KMS-11 (cell line): ENCODE results near the gene MCM7.

Experiments used
- H2AFZ ChIP-seq: fragments of 200-600 bp; sonication (generic); 2 replicates; pipeline ENCODE4 v1.6.1; 2016; ENCODE audit warnings: antibody characterized with exemption, mixed run types, low read depth
- H3K27ac ChIP-seq: fragments of 200-600 bp; sonication (generic); 2 replicates; pipeline ENCODE4 v1.6.1; 2016; ENCODE audit warnings: mild to moderate bottlenecking, mixed run types
- H3K27me3 ChIP-seq: fragments of 200-600 bp; sonication (generic); 2 replicates; pipeline ENCODE4 v1.6.1; 2017; ENCODE audit warnings: mild to moderate bottlenecking, low read depth, mixed run types, moderate library complexity; ENCODE audit not compliant: insufficient read depth
- H3K36me3 ChIP-seq: fragments of 200-600 bp; sonication (generic); 2 replicates; pipeline ENCODE4 v1.6.1; 2017; ENCODE audit warnings: mild to moderate bottlenecking, mixed run types; ENCODE audit not compliant: insufficient read depth
- H3K4me1 ChIP-seq: fragments of 200-600 bp; sonication (generic); 2 replicates; pipeline ENCODE4 v1.6.1; 2016; ENCODE audit warnings: mild to moderate bottlenecking, low read depth, mixed run types; ENCODE audit not compliant: poor library complexity, severe bottlenecking
- H3K4me2 ChIP-seq: fragments of 200-600 bp; sonication (generic); 2 replicates; pipeline ENCODE4 v1.7.0; 2016; ENCODE audit warnings: mild to moderate bottlenecking, mixed run types
- H3K4me3 ChIP-seq: fragments of 200-600 bp; sonication (generic); IDR thresholded peaks from 2 replicates; pipeline ENCODE4 v1.6.1; 2017; ENCODE audit warnings: low read depth, low read length, mixed read lengths; ENCODE audit not compliant: insufficient read depth
- H3K79me2 ChIP-seq: fragments of 200-600 bp; sonication (generic); 2 replicates; pipeline ENCODE4 v1.6.1; 2016; ENCODE audit warnings: low read depth, mixed run types; ENCODE audit not compliant: insufficient read depth
- H3K9ac ChIP-seq: fragments of 200-600 bp; sonication (generic); 2 replicates; pipeline ENCODE4 v1.6.1; 2016; ENCODE audit warnings: mild to moderate bottlenecking, mixed run types
- H4K20me1 ChIP-seq: fragments of 200-600 bp; sonication (generic); 2 replicates; pipeline ENCODE4 v1.6.1; 2016; ENCODE audit warnings: mild to moderate bottlenecking, mixed run types; ENCODE audit not compliant: insufficient read depth
- TF ChIP-seq, protein P1 (sequence below): fragments of 200-600 bp; sonication (generic); conservative IDR thresholded peaks from 2 replicates; pipeline ENCODE4 v1.6.1; 2017; ENCODE audit warnings: low read depth, mild to moderate bottlenecking, antibody characterized with exemption, low read length, moderate library complexity, mixed read lengths

Gene MCM7

DNA sequence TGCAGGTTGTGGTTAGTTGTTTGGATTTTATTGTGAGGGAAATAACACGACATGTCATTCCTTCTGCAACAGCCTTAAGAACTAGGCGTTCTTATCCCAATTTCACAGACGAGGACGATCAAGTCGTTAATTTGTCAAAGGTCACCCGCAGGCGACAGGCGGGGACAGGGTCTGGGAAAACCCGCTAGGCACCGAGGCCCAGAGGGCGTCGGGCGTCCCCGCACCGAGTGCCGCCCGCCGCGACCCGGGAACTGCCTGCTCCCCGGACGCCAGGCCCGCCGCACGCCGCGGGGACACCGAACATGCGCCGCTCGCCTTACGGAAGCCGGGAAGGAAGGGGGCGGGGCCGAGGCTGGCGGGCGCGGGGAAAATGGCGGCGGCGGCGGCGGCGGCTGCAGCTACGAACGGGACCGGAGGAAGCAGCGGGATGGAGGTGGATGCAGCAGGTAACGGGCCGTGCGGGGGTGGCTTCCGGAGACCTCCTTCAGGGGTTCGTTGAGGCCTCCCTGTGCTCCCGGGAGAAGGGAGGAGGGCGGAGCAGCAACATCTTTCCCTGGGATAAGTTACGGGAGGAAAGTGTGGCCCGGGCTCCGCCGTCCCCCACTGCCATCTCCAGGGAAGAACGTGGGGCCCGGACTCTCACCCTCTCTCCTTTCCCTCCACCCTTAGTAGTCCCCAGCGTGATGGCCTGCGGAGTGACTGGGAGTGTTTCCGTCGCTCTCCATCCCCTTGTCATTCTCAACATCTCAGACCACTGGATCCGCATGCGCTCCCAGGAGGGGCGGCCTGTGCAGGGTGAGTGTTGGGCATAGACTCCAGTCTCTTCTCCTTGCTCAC is 12.4 kb downstream of the MCM7 start, which contains the start of gene COPS6:
TSS of gene COPS6 (plus strand) at position 349 of the 837 bp plus-strand sequence. CDS start at position 371, 22 bp downstream.
- peaks cover 22% of the 10 kb centered on the region; the same call in 1 of the 2 replicates for H3K36me3 ChIP-seq
- no peaks in the 10 kb centered on the region for H4K20me1 ChIP-seq
- H3K27ac ChIP-seq = peak within 1 kb of the TSS; percentile 60
- H3K4me1 ChIP-seq = peaks cover 18% of the 10 kb centered on the region
- peak within 1 kb of the TSS; percentile 20 for H3K4me3 ChIP-seq
- H2AFZ ChIP-seq = peak within 1 kb of the TSS; percentile 83
- H3K27me3 ChIP-seq = no peaks in the 10 kb centered on the region; the same call in 1 of the 2 replicates
- peak within 1 kb of the TSS; percentile 97 for H3K4me2 ChIP-seq
- H3K9ac ChIP-seq = peak within 1 kb of the TSS; percentile 67
- peaks cover 12% of the 10 kb centered on the region; the same call in 1 of the 2 replicates for H3K79me2 ChIP-seq
- TF ChIP-seq, protein P1, sequence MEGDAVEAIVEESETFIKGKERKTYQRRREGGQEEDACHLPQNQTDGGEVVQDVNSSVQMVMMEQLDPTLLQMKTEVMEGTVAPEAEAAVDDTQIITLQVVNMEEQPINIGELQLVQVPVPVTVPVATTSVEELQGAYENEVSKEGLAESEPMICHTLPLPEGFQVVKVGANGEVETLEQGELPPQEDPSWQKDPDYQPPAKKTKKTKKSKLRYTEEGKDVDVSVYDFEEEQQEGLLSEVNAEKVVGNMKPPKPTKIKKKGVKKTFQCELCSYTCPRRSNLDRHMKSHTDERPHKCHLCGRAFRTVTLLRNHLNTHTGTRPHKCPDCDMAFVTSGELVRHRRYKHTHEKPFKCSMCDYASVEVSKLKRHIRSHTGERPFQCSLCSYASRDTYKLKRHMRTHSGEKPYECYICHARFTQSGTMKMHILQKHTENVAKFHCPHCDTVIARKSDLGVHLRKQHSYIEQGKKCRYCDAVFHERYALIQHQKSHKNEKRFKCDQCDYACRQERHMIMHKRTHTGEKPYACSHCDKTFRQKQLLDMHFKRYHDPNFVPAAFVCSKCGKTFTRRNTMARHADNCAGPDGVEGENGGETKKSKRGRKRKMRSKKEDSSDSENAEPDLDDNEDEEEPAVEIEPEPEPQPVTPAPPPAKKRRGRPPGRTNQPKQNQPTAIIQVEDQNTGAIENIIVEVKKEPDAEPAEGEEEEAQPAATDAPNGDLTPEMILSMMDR = no peak

- Histone ChIP-seq H3K36me3 (peaks cover 17% of the 10 kb centered on the region; the same call in 1 of the 2 replicates), H3K27me3 (no peaks in the 10 kb centered on the region; the same call in 1 of the 2 replicates), H4K20me1 (no peaks in the 10 kb centered on the region), H3K79me2 (peaks cover 12% of the 10 kb centered on the region; the same call in 1 of the 2 replicates), H2AFZ (peak overlapping the region; percentile 83), H3K4me3 (peak overlapping the region; percentile 11), H3K4me2 (peak overlapping the region; percentile 97), H3K27ac (peak overlapping the region; percentile 60), H3K4me1 (peaks cover 24% of the 10 kb centered on the region), H3K9ac (peak overlapping the region; percentile 67)
- TF ChIP-seq, protein P1 = no peak
Measured at GRCh38 chr7:100088095-100088620, 13.0 kb downstream of the MCM7 start.

DNA sequence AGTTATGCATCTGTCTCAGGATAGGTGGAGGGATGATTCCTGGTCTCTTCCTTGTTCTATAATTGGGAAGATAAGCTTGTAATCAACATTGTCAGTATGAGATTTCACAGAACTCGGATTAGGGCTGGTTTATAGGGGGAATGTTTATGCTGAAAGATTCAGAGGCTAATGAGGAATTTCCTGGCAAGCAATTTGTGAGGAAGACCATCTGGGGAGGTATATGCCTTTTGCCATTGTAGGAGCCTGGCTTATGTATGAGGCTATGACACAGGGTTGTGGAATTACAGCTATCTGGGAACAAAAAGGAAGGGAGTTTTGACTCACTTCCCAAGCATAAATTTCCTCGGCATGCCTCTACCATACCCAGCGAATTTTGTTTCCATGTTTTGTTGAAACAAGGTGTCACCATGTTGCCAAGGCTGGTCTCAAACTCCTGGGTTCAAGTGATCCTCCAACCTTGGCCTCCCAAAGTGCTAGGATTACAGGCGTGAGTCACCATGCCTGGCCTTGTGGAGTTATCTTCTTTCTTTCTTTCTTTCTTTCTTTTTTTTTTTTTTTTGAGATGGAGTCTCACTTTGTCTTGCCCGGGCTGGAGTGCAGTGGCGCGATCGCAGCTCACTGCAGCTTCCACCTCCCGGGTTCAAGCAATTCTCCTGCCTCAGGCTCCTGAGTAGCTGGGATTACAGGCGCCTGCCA is 14.0 kb downstream of the MCM7 start:
- peaks cover 12% of the 10 kb centered on the region; the same call in 1 of the 2 replicates for H3K79me2 ChIP-seq
- H3K4me1 ChIP-seq = peaks cover 29% of the 10 kb centered on the region
- no peak overlapping the region for H3K9ac ChIP-seq
- H3K4me2 ChIP-seq = no peak overlapping the region
- TF ChIP-seq, protein P1 = no peak
- H4K20me1 ChIP-seq = no peaks in the 10 kb centered on the region
- no peak overlapping the region for H3K27ac ChIP-seq
- H3K27me3 ChIP-seq = no peaks in the 10 kb centered on the region; the same call in 1 of the 2 replicates
- no peak overlapping the region for H2AFZ ChIP-seq
- no peak overlapping the region for H3K4me3 ChIP-seq
- H3K36me3 ChIP-seq = peaks cover 8% of the 10 kb centered on the region; the same call in 1 of the 2 replicates

- Histone ChIP-seq H3K36me3 (no peaks in the 10 kb centered on the region), H3K27ac (no peak overlapping the region), H3K4me3 (no peak overlapping the region), H3K4me1 (peaks cover 32% of the 10 kb centered on the region), H3K27me3 (no peaks in the 10 kb centered on the region; the same call in 1 of the 2 replicates), H3K9ac (no peak overlapping the region), H4K20me1 (no peaks in the 10 kb centered on the region), H3K79me2 (peaks cover 21% of the 10 kb centered on the region), H3K4me2 (no peak overlapping the region), H2AFZ (no peak overlapping the region)
- TF ChIP-seq, protein P1 = no peak
Measured at GRCh38 chr7:100085515-100085914, 15.7 kb downstream of the MCM7 start.
